ENCODE data around the gene TNFRSF8. TPM values are rescaled to one million over a fixed set of nuclear protein-coding genes. Genes with fewer than 3 reads are reported as not detected.

The TNFRSF8 gene
- total and polyA plus RNA-seq, 8 donors = 0.11 to 2.8 (median 0.21) TPM

GRCh38 chr1:12188657-12189327 is 125.7 kb downstream of the TNFRSF8 start:
- Histone ChIP-seq H3K4me3 (no peak overlapping the region), H3K27me3 (no peaks in the 10 kb centered on the region), H3K27ac (peak overlapping the region in 1 of 2 donors; percentile 41), H3K9me3 (no peaks in the 10 kb centered on the region), H3K4me1 (peaks cover 29 to 73% of the 10 kb centered on the region in 2 donors), H3K36me3 (peaks cover 0 to 50% of the 10 kb centered on the region in 2 donors)
- ATAC-seq (no peak), DNase-seq (peak in 1 of 4 donors; percentile 68)
- no peak for TF ChIP-seq CTCF (IDR thresholded peaks at IDR 0.05)
- intact Hi-C loops (cut with DNase I) = no loop called here

- ATAC-seq = no peak
- Histone ChIP-seq H3K27ac (peak overlapping the region in 1 of 2 donors; percentile 13), H3K4me1 (peaks cover 24 to 73% of the 10 kb centered on the region in 2 donors), H3K9me3 (no peaks in the 10 kb centered on the region), H3K4me3 (no peak overlapping the region), H3K27me3 (no peaks in the 10 kb centered on the region), H3K36me3 (peaks cover 0 to 55% of the 10 kb centered on the region in 2 donors)
- TF ChIP-seq CTCF (IDR thresholded peaks at IDR 0.05) = no peak
- intact Hi-C loops (cut with DNase I) = no loop called here
- DNase-seq = peak in 1 of 4 donors; percentile 20
These were observed 126.2 kb downstream of the TNFRSF8 start for GRCh38 chr1:12189328-12189682.

- peaks cover 0 to 71% of the 10 kb centered on the region in 2 donors for H3K36me3 ChIP-seq
- no peak overlapping the region for H3K27ac ChIP-seq
- no peak for TF ChIP-seq CTCF (IDR thresholded peaks at IDR 0.05)
- H3K4me1 ChIP-seq = peaks cover 4 to 73% of the 10 kb centered on the region in 2 donors
- peak in 1 of 4 donors; percentile 78 for DNase-seq
- ATAC-seq = no peak
- intact Hi-C loops (cut with DNase I) = no loop called here
- no peak overlapping the region for H3K4me3 ChIP-seq
- H3K9me3 ChIP-seq = no peaks in the 10 kb centered on the region
- H3K27me3 ChIP-seq = no peaks in the 10 kb centered on the region
These were observed 128.3 kb downstream of the TNFRSF8 start for GRCh38 chr1:12191242-12192032.

Small RNA genes within 50 kb of the gene (microRNA-seq; reads per million reads assigned to microRNA genes)
- gene MIR4632 = 0.50 to 1.1 reads per million in 2 donors
- gene MIR6729 = 0.96 to 1.0 reads per million in 2 donors
- gene MIR7846 = 1.0 to 2.6 reads per million in 2 donors

Other genes starting within 250 kb of the TNFRSF8 start
- 1 to 10 TPM; 1.6 to 2.7 TPM for gene NPPA, start 215.5 kb upstream of the TNFRSF8 start, total RNA-seq
- 1 to 10 TPM in 3 of 6 donors, under 1 TPM in 3; 0.51 to 1.8 (median 0.92) TPM for gene NPPA, start 215.5 kb upstream of the TNFRSF8 start, polyA plus RNA-seq (ENCODE audit: insufficient read length in 6 of 6)
- not detected for gene NPPB, start 204.4 kb upstream of the TNFRSF8 start, total RNA-seq
- not detected for gene NPPB, start 204.4 kb upstream of the TNFRSF8 start, polyA plus RNA-seq (ENCODE audit: insufficient read length in 6 of 6)
- gene KIAA2013, start 136.9 kb upstream of the TNFRSF8 start, total RNA-seq = 10 to 100 TPM; 42.9 to 43.3 TPM
- gene KIAA2013, start 136.9 kb upstream of the TNFRSF8 start, polyA plus RNA-seq (ENCODE audit: insufficient read length in 6 of 6) = 10 to 100 TPM; 26.2 to 33.3 (median 31.1) TPM
- 100 to 1,000 TPM; 114 to 159 TPM for gene PLOD1, start 128.6 kb upstream of the TNFRSF8 start, total RNA-seq
- 100 to 1,000 TPM; 122 to 153 (median 131) TPM for gene PLOD1, start 128.6 kb upstream of the TNFRSF8 start, polyA plus RNA-seq (ENCODE audit: insufficient read length in 6 of 6)
- gene MFN2, start 82.9 kb upstream of the TNFRSF8 start, total RNA-seq = 10 to 100 TPM; 75.4 to 82.0 TPM
- gene MFN2, start 82.9 kb upstream of the TNFRSF8 start, polyA plus RNA-seq (ENCODE audit: insufficient read length in 6 of 6) = 10 to 100 TPM; 45.4 to 53.6 (median 49.1) TPM
- 10 to 100 TPM; 26.8 to 42.3 TPM for gene MIIP, start 43.8 kb upstream of the TNFRSF8 start, total RNA-seq
- 10 to 100 TPM; 15.4 to 30.8 (median 20.4) TPM for gene MIIP, start 43.8 kb upstream of the TNFRSF8 start, polyA plus RNA-seq (ENCODE audit: insufficient read length in 6 of 6)
- 100 to 1,000 TPM in 1 of 2 donors, 10 to 100 TPM in 1; 33.0 to 109 TPM for gene TNFRSF1B, start 103.7 kb downstream of the TNFRSF8 start, total RNA-seq
- 10 to 100 TPM; 15.0 to 23.7 (median 17.1) TPM for gene TNFRSF1B, start 103.7 kb downstream of the TNFRSF8 start, polyA plus RNA-seq (ENCODE audit: insufficient read length in 6 of 6)
- 10 to 100 TPM; 58.4 to 62.3 TPM for gene VPS13D, start 166.7 kb downstream of the TNFRSF8 start, total RNA-seq
- gene VPS13D, start 166.7 kb downstream of the TNFRSF8 start, polyA plus RNA-seq (ENCODE audit: insufficient read length in 6 of 6) = 10 to 100 TPM; 26.6 to 31.0 (median 29.0) TPM